HG03175 (cell line): ENCODE results near the gene TPX2.

ENCODE experiments used
- ATAC-seq: cut with Tn5 transposase; IDR thresholded peaks from one replicate; pipeline ENCODE4 v1.9.1; 2021; ENCODE audit warnings: mild to moderate bottlenecking, moderate library complexity; ENCODE audit not compliant: unreplicated experiment

TPX2 gene

DNA sequence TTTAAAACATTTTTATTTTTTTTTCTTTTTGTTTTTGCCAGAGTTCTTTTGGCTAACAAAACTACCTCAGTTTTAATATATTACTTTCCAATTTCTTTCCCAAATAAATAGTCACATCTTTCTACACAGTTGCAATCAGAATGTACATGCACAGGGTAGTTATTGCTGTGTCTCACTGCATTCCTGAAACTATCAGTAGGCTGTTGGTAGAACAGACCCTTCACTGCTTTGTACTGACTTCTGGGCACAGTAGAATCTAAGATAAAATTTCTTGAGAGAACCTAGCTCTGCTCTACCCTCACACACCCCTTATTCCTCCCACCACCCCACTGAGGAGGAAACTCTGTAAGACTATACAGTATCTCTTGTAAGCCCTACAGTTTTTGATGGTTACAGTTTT lies 19.9 kb downstream of the TPX2 start:
- ATAC-seq = no peak

DNA sequence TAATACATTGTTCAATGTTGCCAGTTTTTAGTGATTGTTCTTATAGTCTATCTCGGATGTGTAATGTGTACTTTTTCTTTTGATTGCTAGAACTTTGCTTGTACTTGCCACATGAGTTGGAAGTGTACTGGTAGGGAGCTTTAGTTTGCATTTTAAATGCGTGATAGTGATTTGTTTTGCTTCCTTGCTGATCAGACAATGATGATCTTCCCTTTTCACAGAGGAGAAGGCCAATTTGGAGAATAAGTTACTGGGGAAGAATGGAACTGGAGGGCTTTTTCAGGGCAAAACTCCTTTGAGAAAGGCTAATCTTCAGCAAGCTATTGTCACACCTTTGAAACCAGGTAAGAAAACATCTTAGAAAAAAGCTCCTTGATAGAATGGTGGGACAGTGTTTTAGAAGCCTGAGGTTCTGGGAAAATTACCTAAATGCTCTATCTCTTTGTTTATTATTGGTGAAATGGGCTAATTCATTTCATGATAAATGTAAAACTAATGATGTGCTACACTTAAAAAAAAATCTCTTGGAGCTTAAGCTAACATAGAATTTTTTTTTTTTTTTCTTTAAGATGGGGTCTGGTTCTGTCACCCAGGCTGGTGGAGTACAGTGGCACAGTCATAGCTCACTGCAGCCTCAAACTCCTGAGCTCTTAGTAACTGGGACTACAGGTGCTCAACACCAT lies 20.9 kb downstream of the TPX2 start:
- no peak for ATAC-seq

DNA sequence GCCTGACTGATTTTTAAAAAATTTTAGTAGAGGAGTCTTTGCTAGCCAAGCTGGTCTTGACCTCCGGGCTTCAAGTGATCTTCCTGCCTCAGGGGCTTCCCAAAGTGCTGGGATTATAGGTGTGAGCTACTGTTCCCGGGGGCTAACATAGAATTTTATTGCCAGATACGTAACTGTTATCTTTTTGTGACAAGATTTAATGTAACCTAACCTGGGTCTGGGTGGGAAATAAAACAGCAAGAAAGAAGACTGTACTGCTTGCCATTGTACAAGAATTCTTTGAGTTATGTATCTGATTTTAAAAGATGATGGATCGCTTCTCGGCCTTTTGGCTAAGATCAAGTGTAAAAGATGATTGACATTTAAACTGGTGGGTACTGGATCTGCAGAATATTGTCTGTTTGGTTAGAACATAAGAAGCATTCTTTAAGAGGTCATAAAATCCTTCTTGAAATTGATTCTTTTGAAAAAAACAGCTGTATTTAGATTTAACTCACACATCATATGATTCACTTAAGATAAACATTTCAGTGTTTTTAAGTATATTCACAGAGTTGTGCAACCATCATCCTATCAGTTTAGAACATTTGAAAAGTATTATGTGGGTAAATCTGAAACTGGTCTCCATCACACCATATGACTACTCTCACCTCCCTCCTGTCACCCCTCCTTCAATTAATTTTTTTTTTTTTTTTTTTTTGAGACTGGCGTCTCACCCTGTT lies 21.6 kb downstream of the TPX2 start:
- no peak for ATAC-seq

DNA sequence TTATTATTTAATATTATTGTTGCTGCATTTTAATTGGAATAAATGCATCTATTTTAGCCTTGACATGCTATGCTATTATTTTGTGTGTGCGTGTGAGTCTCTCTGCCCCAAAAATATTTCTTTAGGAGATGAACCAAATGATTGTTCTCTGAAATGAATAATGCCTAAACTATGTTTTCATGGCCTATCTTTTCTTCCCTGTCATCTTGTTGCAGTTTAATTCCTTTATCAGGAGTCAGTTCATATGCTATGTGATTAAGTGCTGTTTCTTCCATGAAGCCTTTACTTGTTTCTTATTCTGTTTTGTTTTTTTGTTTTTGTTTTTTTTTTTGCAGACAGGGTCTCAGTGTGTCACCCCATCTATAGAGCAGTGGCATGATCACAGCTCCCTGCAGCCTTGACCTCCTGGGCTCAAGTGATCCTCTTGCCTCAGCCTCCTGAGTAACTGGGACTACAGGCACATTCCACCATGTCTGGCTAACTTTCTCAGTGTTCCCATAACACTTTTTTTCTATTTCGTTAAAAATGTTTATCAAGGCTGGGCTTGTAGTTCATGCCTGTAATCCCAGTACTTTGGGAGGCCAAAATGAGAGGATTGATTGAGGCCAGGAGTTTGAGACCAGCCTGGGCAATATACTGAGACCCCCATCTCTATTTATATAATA lies 25.7 kb downstream of the TPX2 start:
- no peak for ATAC-seq

DNA sequence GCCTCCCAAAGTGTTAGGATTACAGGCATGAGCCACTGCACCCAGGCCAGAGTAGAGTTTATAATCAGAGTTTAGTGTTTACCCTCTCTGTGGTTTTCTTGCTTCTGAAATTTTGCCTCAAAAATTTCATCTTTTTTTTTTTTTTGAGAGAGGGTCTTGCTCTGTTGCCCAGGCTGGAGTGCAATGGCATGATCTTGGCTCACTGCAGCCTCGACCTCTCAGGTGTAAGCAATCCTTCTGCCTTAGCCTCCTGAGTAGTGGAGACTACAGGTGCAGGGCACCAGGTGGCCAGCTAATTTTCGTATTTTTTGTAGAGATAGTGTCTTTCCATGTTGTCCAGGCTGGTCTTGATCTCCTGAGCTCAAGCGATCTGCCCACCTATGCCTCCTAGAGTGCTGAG lies 28.7 kb downstream of the TPX2 start:
- no peak for ATAC-seq

DNA sequence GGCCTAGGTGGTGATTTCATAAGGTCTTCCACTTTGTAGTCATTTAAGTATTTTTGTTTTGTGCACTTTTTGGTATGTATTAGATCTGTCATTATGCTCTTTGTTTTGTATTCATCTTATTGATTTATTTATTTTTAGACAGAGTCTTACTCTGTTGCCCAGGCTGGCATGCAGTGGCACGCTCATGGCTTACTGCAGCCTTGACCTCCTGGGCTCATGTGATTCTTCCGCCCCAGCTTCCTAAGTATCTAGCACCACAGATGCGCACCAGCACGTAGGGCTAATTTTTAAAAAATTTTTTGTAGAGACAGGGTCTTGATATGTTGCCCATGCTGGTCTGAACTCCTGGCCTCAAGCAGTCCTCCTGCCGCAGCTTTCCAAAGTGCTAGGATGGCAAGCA lies 30.6 kb downstream of the TPX2 start:
- no peak for ATAC-seq

DNA sequence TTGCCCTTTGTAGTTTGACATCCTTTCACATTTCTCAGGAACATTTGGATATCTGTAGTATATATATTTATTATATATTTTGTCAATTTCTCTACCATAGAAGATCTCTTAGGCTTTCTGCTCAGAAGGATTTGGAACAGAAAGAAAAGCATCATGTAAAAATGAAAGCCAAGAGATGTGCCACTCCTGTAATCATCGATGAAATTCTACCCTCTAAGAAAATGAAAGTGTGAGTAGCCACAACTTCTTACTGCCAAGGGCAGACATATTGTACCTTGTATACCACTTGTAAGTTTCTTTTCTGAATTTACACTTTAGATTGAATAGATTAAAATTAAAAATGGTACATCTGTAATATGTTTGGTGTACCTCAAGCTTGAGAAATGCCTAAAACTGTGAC lies 31.2 kb downstream of the TPX2 start:
- no peak for ATAC-seq

DNA sequence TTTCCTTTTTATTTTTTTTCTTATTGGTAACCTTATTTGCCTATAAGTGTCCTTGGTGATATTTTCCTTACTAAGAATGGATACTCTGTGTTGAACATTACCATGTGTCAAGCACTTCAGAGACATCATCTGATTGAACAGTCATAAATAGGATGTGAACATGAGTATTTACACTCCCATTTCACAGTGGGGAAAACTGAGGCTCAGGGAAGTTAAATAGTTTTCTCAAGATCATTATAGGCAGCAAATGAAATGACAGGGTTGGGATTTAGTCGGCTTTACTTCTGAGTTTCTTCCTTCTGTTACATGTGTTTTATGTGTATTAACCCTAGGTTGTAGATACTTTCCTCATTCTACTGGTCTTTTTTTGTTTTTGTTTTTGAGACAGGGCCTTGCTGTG lies 35.3 kb downstream of the TPX2 start:
- ATAC-seq = no peak

DNA sequence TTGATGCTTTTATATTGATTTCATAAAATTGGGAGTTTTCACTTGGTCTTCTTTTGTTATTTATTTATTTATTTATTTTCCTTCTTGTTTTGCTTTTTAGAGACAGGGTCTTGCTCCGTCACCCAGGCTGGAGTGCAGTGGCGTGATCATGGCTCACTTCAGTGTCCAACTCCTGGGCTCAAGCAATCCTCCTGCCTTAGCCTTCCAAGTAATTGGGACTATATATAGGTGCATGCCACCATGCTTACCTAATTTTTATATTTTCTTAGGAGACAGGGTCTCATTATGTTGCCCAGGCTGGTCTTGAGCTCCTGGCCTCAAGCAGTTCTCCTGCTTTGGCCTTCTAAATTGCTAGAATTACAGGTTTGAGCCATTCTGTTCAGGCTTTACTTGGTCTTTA lies 41.7 kb downstream of the TPX2 start:
- ATAC-seq = no peak

DNA sequence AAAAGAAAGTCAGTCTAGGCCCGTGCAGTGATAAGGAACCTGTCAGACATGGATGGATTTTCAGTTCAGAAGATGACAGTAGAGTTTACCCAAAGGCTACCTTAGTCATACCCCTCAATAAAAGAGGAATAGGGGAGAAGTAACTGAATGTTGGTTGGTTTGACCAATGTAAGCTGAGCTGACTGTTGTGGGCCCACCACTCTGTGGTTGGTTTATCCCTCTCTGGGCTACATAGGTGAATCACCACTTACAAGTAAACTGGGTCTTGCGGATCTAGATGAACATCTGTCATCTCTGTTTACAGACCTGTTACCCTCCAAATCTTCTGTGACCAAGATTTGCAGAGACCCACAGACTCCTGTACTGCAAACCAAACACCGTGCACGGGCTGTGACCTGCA lies 42.9 kb downstream of the TPX2 start:
- no peak for ATAC-seq

DNA sequence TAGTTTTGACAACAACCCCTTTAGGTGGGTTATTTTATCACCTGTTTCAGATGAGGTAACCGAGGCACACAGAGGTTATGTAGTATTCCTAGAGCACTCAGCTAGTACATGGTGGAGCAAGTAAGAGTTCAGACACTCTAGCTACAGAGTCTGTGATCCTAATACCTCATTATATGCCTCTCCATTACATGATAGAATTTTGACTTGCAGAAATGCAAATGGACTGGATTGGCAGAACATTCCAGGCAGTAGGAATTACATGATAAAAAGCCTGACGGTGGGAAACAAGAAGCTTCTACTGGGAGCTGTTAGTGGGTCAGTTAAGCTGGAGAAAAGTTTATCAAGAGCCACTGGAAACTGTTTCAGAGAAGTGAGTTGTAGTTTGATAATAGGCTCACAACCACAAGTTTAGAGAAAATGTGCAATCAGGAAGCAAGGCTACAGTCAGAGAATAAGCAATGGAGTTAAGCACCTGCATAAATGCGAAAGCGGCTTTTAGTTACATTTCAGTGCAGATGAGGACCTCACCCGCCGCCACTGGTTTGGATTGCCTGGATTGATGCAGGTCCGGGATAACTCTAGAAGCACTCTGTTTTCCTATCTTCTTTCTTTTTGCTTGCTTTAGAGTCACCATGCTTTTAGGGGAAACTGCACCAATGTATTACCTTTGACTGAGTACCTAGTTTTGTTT lies 45.4 kb downstream of the TPX2 start:
- no peak for ATAC-seq

DNA sequence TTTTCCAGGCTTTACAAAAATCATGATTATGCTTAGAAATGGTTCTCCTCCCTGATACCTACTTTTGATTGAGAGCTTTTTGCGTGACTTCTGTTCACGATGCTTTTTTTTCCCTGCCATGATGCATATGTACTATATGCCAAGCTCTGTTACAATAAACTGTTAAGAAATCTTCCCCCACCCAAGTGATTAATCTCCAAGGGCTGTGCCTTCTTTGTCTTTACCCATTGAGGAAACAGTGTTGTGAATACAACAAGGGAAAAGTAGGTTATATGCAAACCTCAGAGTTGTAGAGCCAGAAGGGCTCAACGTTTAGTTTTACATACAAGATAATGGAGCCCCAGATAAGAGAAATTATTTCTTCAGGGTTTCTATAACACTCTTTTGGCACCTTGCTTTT lies 46.0 kb downstream of the TPX2 start:
- no peak for ATAC-seq

DNA sequence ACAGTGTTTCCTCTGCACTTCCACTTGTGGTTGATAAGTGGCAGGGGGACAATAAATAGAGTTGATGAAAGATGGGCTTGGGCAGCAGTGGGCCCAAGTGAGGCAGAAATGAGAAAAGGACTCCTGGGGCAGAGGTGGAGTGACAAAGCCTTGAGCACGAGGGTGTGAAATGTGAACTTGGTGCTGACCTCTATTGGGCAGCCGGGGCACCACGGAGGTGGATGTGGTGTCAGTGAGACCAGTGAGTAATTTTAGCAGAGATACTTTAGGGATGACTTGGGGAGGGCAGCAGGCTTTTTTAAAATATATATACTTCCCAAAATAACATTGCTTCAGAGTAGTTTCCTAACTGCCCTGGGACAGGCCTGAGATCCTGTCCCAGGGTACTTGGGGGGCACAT lies 49.5 kb downstream of the TPX2 start:
- no peak for ATAC-seq

DNA sequence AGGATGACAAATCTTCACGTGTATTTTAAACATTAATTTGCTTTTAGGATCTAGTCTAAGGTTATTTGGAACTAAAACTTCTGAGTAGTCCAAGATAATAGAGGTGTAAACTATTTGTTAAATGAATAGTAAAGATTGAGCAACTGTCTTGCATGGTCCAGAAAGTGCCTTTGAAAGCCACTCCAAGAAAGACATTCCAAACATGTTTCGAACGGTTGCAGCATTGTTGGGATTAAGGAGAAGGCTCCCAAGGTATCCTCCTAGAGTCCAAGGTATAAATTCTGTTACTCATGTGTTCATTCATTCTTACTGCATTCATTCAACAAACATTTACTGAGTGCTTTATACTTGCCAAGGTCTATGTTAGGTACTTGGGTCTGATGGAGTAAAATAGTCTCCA lies 51.3 kb downstream of the TPX2 start:
- ATAC-seq = no peak

DNA sequence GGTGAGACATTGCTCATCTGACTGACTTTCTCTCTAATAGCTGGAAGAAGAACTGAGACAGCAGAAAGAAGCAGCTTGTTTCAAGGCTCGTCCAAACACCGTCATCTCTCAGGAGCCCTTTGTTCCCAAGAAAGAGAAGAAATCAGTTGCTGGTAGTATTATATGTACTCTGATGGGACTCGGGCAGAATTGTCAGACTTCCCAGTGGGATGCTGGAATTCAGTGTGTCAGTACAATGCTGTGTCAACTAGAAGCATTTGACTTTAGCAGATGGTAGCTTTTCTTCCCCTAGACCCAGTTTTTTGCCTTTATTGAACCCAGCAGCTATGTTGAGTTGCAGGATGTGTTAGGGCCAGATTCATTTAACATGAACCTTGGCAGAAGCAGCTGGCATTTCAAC lies 58.3 kb downstream of the TPX2 start:
- no peak for ATAC-seq

DNA sequence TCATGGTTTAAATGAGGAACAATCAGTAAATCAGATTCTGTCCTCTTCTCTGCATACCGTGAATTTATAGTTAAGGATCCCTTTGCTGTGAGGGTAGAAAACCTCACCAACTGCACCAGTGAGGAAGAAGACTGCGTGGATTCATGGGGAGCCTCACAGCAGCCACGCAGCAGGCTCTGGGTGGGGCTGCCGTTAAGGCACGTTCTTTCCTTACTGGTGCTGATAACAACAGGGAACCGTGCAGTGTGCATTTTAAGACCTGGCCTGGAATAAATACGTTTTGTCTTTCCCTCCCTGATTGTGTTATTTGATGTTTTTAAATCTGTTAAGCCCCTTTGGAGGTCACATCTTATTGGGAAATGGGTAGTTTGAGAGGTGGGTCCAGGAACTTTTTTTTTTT lies 62.4 kb downstream of the TPX2 start:
- no peak for ATAC-seq

DNA sequence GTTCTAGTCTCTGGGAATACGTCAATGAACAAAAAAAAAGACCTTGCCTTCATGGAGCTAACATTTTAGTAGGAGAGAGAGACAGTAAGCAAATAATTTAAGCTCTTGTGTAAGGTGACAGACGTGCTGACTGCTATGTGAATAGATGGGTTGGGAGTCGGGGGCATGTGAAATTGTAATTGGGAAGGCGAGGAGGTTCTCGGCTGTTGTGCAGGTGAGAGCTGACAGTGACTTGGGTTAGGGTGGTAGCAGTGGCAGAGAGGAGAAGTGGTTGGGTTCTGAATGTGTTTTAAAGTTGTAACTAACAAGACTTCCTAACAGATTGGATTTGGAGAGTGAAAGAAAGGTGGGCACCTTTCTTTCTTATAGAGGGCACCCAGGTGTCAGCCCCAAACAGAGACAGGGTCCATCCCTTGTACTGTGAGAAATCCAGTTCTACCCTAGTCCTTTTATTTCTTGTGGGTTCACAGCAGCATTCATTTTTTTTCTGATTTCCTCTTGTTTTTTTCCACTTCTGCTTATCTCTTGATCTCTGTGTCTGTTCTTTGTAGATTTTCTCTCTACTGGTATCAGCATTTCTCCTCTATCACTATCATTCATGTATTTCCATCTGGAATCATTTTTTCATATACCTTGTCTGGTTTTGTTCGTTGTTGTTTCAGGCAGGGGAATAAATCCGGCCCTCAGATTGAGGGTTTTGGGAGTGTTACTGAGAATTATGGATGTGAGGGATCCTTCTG lies 64.6 kb downstream of the TPX2 start:
- ATAC-seq = no peak

DNA sequence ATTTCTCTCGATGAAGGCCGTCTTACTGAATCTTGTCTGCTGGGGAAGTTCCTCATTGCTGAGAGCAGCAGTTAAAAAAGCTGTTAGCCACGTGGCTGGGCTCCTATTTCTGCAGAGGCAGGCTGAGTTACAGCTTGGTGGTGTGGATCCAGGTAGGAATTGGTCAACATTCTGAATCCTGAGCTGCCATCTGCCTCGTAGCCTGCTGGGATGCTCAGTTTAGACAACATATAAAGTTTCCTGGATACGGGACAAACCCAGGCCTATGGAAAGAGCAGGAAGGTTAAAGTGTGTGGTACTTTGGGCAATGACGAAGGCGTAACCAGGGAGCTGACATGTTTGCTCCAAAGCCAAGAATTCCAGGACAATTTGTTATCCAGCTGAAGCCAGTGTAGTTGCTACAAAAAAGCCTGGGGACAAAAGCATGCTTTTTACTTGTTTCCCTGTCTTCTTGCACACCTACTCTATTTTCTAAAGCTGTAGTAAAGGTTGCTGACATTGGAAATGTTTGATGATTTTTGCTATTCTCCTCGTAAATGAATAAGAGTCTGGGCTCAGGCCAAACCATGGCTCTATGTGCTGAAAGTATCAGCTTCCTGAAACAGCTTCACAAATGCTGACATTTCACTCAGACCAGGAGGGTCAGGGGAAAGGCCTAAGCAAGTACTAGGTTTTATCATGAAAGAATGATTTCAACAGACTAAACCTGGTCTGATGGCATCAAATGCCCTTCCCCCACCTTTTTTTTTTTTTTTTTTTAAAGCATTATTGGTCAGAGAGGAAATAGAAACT lies 67.7 kb downstream of the TPX2 start:
- no peak for ATAC-seq

DNA sequence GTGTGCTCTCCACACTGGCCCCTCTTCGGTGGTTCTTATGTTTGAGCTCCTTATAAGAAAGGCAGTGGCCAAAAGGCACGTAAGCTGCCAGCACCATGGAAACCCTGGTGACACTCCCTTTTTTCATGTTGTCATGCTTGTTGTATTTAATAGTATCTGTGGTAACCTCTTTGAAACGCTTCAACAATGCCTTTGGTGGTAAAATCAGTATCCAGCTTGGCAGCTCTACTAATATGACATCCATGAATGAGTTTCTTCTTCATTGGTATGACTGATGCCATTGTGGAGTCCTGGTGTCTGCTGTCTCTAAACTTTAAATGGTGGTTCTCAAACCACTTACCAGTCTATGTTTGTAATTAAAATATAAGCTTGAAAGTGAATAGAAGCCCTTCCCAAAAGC lies 69.4 kb downstream of the TPX2 start:
- no peak for ATAC-seq

DNA sequence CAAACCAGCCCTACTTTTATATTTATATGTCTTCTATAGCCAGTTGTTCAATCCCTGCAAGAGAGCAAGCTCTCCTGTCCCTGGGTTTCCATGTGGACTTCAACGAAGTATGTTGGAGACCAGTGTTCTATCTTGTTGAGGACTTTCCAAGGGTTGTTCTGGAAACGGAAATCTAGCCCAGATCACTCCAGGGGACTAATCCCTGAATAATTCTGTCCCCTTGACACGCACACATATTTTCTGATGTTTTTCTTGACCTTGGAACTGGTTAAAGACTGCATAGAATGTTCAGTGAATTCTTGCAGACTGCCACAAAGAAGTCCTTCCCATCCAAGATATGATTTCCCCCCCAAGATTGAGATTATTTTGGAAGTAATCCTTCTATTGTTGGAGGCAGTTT lies 70.6 kb downstream of the TPX2 start:
- no peak for ATAC-seq
